Esophagus muscularis mucosa (tissue), 3 donors: ENCODE results near the gene UST.

Experiments
- POLR2A ChIP-seq: fragments of 450-650 bp; IDR thresholded peaks from one replicate; pipeline ENCODE4 v1.6.1; 2017; ENCODE audit warnings: antibody characterized with exemption, moderate library complexity, mild to moderate bottlenecking, low read depth
- TF ChIP-seq, protein P1 (sequence below), 3 experiments: fragments of 200-600 bp in 2 of 3; fragments of 450-650 bp in 1 of 3; sonication (generic) in 2 of 3; IDR thresholded peaks; one replicate each; pipeline ENCODE4 v1.5.1; 2017 to 2019; ENCODE audit warnings: antibody characterized with exemption in 3 of 3, mild to moderate bottlenecking in 2 of 3, moderate library complexity in 1 of 3

- TF ChIP-seq, protein P1, sequence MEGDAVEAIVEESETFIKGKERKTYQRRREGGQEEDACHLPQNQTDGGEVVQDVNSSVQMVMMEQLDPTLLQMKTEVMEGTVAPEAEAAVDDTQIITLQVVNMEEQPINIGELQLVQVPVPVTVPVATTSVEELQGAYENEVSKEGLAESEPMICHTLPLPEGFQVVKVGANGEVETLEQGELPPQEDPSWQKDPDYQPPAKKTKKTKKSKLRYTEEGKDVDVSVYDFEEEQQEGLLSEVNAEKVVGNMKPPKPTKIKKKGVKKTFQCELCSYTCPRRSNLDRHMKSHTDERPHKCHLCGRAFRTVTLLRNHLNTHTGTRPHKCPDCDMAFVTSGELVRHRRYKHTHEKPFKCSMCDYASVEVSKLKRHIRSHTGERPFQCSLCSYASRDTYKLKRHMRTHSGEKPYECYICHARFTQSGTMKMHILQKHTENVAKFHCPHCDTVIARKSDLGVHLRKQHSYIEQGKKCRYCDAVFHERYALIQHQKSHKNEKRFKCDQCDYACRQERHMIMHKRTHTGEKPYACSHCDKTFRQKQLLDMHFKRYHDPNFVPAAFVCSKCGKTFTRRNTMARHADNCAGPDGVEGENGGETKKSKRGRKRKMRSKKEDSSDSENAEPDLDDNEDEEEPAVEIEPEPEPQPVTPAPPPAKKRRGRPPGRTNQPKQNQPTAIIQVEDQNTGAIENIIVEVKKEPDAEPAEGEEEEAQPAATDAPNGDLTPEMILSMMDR (IDR thresholded peaks at IDR 0.05), result no peak
- TF ChIP-seq POLR2A, result no peak
Observed at GRCh38 chr6:149112976-149113375, 366.1 kb downstream of the UST start.
